EL (cell line): ENCODE measurements around the gene PPM1H.
A peak's percentile ranks its signal among the peaks of the same experiment; 100 is the strongest.

Experiments used
- DNase-seq: peaks from one replicate; pipeline ENCODE4 v3.0.0-alpha.2; 2016

Gene PPM1H

DNA sequence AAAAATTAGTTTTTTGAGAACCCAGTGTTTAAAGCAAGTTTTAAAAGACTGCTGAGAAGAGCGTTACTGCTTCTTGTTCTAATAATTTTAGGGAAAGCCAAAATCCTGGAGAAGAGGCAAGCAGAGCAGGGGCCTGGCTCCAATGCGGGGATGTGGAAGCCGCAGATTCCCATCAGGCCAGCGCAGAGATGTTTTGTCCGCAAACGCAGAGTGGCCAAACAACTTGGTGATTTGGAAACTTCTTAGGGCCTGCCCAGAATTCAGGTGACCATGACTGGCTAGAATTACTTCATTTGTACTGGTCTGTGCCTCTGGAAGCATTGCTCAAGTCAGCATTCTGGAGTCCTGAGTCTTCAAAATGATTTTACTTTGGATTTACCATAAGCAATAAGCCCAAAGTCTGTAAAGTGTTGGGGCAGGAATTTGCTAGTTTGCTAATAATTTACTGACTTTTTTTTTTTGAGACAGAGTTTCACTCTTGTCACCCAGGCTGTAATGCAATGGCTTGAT is 208.4 kb downstream of the PPM1H start:
- no peak for DNase-seq

DNA sequence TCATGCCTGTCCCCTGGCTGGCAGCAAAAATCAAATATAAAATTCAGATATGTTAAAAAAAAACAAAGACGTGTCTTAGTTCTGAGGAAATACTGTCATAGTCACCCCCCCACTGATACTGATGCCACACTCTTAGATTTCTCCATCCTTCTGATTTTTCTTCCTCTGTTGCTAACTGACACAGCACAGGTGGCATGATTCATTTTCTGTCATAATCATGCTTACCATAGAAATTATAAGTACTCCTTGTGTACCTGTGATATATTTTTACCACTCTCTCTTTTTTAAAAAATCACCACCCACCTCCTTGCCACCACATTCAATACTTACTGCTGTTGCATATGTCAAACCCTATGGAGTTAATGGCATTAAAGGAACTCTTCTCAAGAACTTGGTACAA is 209.2 kb downstream of the PPM1H start:
- DNase-seq = no peak

DNA sequence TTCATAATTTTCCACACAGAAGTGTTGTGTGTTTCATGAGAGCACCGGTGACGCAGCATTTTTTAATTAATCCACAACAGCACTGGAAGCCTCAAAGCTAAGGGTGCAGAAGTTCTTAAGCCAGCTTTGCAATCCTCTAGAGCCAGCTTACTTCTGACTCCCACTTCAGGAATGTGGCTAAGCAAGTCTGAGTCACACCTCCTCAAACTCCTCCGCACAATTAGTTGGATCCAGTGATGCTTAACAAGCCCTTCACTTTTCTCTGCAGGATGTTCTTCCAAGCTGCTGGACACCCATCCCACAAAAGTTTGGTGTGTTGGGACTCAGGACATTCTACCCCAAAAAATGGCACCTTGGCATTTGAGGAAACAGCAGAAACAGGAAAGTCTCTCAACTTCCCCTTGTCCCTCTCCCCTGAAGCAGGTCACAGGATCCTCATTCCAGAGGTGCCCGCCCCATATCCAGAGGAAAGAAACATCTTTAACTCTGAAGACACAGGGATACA is 210.0 kb downstream of the PPM1H start:
- peak; percentile 98 for DNase-seq

- no peak for DNase-seq
Measured at GRCh38 chr12:62724285-62724684, 210.7 kb downstream of the PPM1H start.

DNA sequence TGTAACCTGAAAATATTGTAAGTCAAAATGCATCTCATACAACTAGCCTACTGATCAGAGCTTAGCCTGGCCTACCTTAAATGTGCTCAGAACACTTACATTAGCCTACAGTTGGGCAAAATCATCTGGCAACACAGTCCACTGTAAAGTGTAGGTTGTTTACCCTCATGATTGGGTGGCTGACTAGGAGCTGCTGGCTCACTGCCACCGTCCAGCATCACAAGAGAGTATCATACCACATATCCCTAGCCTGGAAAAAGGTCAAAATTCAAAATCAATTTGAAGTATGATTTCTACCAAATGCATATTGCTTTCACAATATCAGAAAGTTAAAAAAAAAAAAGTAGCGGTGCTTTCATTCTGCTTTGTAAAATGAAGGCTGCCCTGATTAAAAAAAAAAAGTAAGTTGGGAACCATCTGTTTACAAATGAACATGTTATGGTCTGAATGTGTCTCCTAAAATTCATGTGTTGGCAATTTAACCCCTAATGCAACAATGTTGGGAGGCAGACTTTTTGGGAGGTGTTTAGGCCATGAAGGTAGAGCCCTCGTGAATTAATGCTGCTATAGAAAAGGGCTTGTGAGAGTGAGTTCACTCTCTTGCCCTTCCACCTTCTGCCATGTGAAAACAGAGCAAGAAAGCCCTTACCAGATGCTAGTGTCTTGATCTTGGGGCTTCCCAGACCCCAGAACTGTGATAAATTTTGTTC is 211.8 kb downstream of the PPM1H start:
- peak; percentile 41 for DNase-seq

DNA sequence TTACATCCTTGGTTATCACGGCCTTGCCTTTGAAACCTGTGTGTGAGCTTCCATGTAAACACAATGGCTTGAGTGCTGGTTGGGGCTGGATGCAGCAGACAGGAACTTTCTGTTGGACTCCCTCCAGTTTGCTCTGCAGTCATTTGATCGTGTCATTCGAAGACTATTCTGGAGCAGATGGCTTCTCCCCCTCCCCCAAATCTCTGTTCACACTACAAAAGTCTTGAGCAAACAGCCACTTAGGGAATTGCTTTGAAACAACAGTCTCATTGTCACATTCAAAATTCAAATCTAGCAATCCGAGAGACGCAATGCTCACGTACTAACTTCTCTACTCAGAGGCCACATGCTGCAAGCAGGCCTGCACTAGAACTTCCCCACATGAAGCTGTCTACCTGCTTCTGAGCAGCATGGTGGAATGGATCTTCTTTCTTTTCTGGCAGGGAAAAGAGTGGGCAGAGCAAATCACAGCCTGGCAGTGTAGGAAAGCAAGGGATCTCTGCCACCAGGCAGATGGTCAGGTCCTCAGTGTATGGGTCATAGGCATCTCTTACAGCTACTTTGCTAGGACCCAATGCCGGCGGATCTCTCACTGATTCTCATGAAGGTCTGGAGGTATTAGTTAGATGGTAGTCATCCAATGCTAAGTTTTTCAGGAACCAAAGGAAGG is 214.2 kb downstream of the PPM1H start:
- DNase-seq = peak; percentile 61

- no peak for DNase-seq
Measured at GRCh38 chr12:62720025-62720424, 214.9 kb downstream of the PPM1H start.

DNA sequence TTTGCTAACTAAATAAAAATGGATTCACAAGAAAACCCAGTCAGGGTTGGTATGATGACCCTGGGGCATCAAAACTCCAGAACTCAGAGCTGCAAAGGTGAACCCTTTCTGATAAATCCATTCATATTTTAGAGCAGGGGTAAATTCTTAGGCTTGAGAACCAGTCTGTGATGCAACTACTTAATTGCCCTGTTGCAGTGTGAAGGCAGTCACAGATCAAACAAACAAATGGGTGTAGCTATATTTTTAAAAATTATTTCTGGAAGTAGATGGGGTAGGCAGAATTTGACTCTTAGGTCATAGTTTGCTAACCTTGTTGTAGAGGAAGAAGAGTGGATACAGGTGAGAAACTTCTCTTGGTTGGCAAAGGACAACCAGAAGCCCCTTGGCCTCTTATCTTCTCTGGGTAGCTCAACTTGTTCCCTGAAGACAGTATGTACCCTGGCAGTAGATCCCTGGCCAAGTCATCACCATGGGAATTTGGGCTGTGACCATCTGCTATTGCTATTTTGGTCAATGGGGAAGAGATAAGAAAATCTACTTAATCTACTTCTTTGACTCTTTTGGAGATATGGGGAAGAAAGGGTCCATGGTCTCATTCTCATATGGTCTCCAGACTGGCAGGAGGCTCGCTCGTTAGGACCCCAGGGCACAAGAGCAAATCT is 216.1 kb downstream of the PPM1H start:
- DNase-seq = no peak

GRCh38 chr12:62717643-62718042 is 217.3 kb downstream of the PPM1H start:
- no peak for DNase-seq

- DNase-seq = no peak
Measured at GRCh38 chr12:62716866-62717525, 218.0 kb downstream of the PPM1H start.

DNA sequence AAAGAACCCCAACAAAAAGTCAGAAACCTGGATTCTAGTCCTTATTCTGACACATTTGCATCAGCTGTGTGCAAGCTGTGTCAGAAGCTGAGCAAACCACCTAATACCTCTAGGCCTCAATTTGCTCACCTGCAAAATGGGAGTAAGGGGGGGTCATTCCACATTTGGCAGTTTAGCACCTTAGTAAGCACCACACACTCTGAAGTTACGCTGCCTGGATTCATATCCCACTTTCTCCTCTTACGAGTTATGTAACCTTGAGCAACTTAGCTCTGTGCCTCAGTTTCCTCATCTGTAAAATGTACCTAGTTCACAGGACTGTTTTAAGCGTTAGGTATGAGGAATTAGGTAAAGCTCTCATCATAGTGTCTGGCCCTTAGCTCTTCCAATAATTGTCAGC is 218.9 kb downstream of the PPM1H start:
- no peak for DNase-seq

DNA sequence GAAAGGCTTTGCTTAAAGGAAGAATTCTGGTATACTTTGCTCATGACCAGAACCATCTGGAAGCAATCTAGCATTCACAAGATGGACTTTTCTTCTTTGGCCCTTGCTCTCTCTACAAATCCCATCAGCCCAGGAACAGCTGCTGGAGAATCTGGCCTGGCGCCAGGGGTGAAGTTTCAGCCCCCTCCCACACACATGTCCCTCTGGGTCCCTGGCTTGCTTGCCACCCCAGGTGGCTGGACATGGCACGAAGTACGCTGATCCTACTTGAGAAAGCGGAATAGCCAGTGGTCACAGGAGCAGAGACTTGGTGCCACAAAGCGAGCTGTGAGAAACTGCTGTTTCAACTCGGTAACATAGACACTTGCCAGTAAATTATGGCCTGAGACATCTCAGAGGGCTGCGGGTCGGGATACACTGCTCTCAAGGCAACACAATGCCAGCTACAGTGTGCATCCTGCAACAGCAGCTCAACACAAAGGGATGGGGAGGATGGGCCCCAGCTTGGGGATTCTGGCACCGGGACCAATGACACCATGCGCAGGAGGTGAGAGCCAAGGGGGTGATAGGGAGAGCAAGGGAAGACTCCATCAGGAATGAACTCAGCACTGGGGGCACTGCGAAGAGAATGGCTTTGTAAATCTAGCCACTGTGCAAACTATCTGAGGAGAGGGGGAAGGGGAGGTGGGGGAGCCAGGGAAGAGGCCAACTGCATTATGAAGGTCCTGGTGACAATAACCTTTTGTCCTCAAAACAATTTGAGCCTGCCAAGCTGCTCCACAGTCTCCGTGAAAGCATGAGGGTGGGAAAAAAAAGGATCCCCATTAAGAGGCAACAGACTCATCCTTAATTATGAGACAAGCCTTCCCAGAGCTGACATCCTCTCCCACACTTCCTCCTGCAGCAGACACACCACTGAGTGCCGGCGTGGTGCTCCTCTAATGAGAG is 219.9 kb downstream of the PPM1H start:
- no peak for DNase-seq

DNA sequence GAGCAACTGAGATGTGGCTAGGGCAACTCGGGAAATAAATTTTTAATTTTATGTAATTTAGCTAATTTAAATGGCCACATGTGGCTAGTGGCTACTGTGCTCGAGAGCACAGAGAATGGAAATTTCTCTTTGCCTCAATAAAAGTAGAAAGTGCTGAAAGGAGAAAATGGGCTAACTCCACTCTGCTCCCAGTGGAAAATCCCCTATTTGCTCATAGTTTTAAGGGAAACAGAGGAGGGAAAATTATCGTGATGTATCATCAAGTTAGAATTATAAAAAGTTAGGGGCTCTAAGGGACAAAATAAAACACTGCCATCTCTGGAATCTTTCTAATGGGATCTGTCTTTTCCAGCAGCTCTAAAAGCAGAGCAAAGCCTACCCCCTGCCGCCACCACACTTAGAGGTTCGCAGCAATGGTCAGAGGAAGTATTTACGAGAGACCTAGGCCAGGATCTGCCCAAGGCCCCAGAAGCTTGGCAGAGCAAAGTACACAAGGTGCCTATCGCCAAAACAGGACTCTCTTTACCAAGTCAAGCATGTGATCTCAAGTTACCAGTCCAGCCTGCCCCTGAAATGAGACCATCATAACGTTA is 220.7 kb downstream of the PPM1H start:
- no peak for DNase-seq

DNA sequence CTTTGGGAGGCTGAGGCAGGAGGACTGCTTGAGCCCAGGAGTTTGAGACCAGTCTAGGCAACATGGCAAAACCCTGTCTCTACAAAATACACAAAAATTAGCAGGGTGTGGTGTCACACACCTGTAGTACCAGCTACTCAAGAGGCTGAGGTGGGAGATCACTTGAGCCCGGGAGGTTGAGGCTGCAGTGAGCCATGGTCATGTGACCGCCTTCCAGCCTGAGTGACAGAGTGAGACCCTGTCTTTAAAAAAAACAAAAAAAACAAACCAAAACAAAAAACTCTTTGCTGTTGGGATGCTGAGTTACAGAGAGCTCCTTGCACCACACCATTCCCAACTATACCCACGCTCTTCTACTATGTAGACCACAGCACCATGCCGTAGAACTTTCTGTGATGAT is 221.2 kb downstream of the PPM1H start:
- DNase-seq = no peak

- no peak for DNase-seq
Measured at GRCh38 chr12:62712681-62713573, 222.0 kb downstream of the PPM1H start.

- no peak for DNase-seq
Measured at GRCh38 chr12:62711631-62712241, 223.2 kb downstream of the PPM1H start.

DNA sequence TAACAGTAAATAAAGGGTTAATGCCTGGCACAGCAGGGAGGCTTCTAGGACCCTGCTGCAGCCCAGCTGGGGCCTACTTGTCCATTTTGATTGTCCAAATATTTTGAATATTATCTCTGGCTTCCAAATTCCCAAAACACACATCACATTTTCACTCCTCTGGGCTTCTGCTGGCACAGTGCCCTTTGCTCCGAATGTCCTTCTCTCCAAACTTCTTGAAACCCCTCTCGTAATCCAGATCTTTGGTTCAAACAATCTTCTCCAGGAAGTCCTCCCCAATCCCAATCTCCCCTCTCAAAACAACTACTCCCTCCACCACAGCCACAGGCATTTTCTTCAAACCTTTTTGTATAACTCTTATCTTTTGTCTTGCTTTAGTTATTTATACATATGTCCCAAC is 225.6 kb downstream of the PPM1H start:
- no peak for DNase-seq

- no peak for DNase-seq
Measured at GRCh38 chr12:62707939-62708338, 227.0 kb downstream of the PPM1H start.

DNA sequence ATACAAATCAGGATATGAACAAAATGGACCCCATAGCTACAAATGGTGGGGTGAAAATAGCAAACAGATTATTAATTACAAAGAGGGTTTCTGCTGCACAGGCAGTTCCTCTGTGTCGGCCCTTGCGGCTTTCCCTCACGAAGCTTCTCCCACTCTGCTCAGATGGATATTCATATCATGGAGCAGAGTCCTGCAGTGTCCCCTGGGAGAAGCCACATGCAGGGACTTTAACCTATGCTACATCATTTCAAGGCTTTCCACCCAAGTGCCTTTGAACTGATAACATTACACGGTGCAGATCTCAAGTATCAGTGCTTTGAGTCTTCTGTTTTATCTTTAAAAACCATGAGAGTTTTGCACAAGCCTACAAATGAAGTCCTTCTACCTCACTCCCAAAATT is 229.1 kb downstream of the PPM1H start:
- DNase-seq = no peak

GRCh38 chr12:62703011-62703380 is 232.0 kb downstream of the PPM1H start:
- DNase-seq = no peak
